SK-N-MC (cell line): ENCODE measurements around the gene DNAI1.

Experiments used
- EZH2 ChIP-seq: fragments of 200-600 bp; sonication (generic); IDR thresholded peaks from one replicate; pipeline ENCODE4 v1.6.1; 2017; ENCODE audit warnings: antibody characterized with exemption
- POLR2AphosphoS5 ChIP-seq: IDR thresholded peaks from 2 replicates; pipeline ENCODE4 v1.6.1; 2012; ENCODE audit warnings: mild to moderate bottlenecking, low read depth, low read length, borderline replicate concordance

GRCh38 chr9:34417734-34418133, 40.9 kb upstream of the DNAI1 start:
- no peak for TF ChIP-seq POLR2AphosphoS5
- no peak for TF ChIP-seq EZH2
